Measurements from ENCODE around the gene SUPT4H1.
A peak's percentile ranks its signal among the peaks of the same experiment; 100 is the strongest.
"Not testable (repeated sequence)": the region's sequence is repeated elsewhere in the genome, so short reads cannot be mapped to it uniquely, and the experiment has no call there.

Gene SUPT4H1

DNA sequence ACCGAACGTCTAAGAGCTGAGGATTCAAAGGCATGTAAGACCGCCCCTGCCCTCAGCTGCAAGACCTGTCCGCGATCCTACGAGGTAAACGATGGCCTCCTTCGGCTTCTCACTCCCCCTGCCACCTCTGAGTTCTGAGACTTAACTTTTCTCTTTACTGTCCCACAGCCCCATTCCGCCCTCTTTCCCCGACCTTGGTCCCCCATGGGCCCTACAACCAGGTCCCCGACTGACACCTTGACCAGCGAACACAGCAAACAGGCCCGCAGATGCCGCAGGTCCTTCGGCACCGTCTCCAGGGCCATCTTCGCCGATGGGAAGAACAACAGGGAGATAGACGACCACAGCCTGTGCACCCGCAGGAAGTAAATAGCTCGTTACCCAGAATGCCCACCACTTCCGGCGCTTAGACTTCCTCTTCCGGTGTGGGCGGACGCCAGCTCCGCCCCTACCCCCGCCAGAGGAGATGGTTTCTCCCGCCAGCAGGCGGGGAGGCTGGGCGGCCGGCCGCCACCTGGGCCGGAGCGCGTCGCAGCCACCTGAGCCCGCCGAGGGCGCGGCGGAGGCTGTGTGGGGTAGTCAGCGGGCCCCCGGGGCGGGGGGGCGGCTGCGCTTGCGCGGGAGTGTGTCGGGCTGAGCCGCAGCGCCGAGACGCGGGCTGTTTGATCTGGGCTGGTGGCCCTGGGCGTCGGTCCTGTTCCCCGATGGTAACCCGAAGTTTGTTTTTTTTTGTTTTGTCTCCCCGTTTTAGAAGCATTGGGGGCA is at the start of gene SUPT4H1:
Gene SUPT4H1, minus strand, starts transcription at position 371 of the 765 bp plus-strand sequence. Its CDS starts 66 bp downstream, at position 305.
- peaks cover 60% of the 10 kb centered on the region for H3K4me1 Mint-ChIP-seq
- ATAC-seq (peak; percentile 94), DNase-seq (peak; percentile 92 to 94)
- no peaks in the 10 kb centered on the region for H3K27me3 Mint-ChIP-seq
- H3K27ac Mint-ChIP-seq: peak within 1 kb of the TSS; percentile 93 to 97
- no peaks in the 10 kb centered on the region for H3K9me3 Mint-ChIP-seq
- peak within 1 kb of the TSS; percentile 89 to 100 for H3K4me3 Mint-ChIP-seq

DNA sequence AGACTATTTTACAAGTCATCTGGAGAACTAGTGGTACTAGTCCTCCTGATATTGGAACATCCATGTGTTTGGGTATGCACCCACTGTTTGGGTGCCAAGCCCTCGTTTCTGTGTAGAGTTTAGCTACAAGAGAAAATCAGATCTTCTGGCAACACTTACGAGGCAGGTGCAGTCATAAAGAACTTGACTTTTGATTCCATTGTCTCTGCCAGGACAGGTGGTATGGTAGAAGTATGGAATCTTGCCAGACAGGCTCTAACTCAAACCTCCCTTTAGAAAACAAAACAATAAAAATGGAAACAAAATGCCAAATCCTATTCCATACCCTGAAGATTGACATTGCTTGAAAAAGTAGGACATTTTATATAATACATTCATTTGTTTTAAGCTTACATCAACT is 49.3 kb upstream of the SUPT4H1 start:
- no peak overlapping the region for H3K27ac Mint-ChIP-seq
- no peaks in the 10 kb centered on the region for H3K9me3 Mint-ChIP-seq
- no peaks in the 10 kb centered on the region for H3K27me3 Mint-ChIP-seq
- ATAC-seq (no peak), DNase-seq (no peak)
- no peak overlapping the region for H3K4me3 Mint-ChIP-seq
- H3K4me1 Mint-ChIP-seq: peaks cover 20% of the 10 kb centered on the region

GRCh38 chr17:58400826-58401225 is 48.8 kb upstream of the SUPT4H1 start:
- ATAC-seq (no peak), DNase-seq (no peak)
- Mint-ChIP-seq H3K27me3 (no peaks in the 10 kb centered on the region), H3K9me3 (no peaks in the 10 kb centered on the region), H3K4me1 (peaks cover 20% of the 10 kb centered on the region), H3K4me3 (no peak overlapping the region), H3K27ac (no peak overlapping the region)

DNA sequence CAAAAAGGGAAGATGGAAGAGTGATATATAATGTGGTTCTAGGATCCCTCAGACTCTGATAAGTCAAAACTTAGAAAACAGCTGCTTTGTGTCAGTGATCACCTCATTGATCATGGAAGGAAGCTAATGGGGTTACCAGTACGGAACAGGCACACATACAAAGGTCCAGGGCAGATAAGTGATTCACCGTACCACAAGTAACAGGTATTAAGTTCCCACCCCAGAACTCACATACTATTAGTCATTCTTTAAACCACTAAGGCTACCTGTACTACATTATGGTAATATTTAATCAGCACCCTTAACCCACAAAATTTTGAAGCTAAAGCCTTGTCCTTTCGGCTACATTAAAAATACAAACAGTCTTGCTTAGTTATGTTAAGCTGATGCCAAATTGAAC is 48.0 kb upstream of the SUPT4H1 start:
- no peak overlapping the region for H3K4me3 Mint-ChIP-seq

GRCh38 chr17:58398574-58399266 is 46.7 kb upstream of the SUPT4H1 start:
- H3K9me3 Mint-ChIP-seq: no peaks in the 10 kb centered on the region
- no peak overlapping the region for H3K4me3 Mint-ChIP-seq
- peaks cover 20% of the 10 kb centered on the region for H3K4me1 Mint-ChIP-seq

More for the DNA sequence above, 48.0 kb upstream of the SUPT4H1 start:
- ATAC-seq (peak; percentile 68), DNase-seq (no peak)
- Mint-ChIP-seq H3K4me1 (peaks cover 20% of the 10 kb centered on the region), H3K9me3 (no peaks in the 10 kb centered on the region), H3K27me3 (no peaks in the 10 kb centered on the region), H3K27ac (no peak overlapping the region)

DNA sequence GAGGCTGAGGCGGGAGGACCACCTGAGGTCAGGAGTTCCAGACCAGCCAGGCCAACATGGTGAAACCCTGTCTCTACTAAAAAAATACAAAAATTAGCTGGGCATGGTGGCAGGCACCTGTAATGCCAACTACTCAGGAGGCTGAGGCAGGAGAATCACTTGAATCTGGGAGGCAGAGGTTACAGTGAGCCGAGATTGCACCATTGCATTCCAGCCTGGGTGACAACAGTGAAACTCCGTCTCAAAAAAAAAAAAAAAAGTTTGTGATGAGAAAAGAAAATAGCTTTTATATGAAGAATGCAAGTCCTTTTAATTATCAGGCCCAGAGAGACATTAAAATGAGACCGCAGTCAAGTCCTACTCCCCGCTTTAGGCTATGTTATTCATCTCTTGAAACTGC is 45.4 kb upstream of the SUPT4H1 start:
- not testable (repeated sequence) for ATAC-seq, DNase-seq, H3K9me3 Mint-ChIP-seq, H3K27me3 Mint-ChIP-seq, H3K4me3 Mint-ChIP-seq, H3K27ac Mint-ChIP-seq
- peaks cover 15% of the 10 kb centered on the region for H3K4me1 Mint-ChIP-seq

More at GRCh38 chr17:58398574-58399266, 46.7 kb upstream of the SUPT4H1 start:
- H3K27ac Mint-ChIP-seq: no peak overlapping the region
- H3K27me3 Mint-ChIP-seq: no peaks in the 10 kb centered on the region
- ATAC-seq (no peak), DNase-seq (no peak)

DNA sequence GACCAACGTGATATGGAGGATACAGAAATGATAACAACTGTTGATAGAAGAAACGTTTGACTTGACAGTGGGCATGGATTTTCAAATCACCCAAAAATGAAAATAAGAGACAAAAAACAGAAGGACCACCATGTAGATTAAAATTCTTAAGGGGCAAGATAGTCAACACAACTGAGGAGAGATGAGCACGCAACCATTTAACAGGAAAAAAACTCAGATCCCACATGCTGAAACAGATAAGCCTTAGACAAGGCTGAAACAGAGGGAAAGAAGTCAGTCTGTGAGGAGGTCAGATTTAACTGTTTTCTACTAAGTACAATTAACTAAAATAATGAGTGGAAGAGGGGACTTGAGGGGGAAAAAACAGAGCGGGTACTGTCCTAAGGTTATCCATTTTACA is 44.2 kb upstream of the SUPT4H1 start:
- ATAC-seq (no peak), DNase-seq (no peak)
- no peak overlapping the region for H3K27ac Mint-ChIP-seq
- peaks cover 5% of the 10 kb centered on the region for H3K4me1 Mint-ChIP-seq
- no peak overlapping the region for H3K4me3 Mint-ChIP-seq
- H3K9me3 Mint-ChIP-seq: no peaks in the 10 kb centered on the region
- no peaks in the 10 kb centered on the region for H3K27me3 Mint-ChIP-seq

DNA sequence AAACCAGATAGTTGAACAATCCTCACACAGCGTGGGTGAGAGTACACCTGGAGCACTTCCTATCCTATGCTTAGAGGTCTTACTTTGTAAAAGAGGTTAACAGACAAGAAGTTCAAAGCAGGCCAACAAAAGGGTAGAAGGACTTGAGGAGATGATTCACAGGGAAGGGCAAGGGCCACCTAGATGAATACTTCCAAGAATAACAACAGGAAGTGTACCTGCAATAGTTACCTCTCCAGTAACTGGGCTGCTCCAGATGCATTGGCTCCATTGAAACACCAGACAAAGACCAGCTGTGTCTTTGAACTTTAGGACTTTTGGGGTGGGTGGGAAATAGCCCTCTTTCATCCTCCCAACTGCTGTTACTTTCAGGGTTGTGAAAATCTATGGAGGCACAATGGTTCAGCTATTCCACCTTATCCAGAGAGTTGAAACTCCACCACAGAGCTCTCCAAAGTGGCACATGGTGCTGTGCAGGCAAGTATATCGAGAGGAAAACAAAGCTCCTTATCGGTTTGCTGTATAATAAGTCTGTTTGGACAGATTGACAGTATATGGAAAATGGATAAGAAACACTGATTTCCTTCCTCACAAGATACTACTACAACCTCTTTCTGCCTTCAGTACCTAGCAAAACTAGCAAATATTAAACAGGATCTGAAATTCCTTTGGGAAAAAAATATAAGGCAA is 42.7 kb upstream of the SUPT4H1 start:
- Mint-ChIP-seq H3K4me3 (no peak overlapping the region), H3K27me3 (no peaks in the 10 kb centered on the region), H3K27ac (no peak overlapping the region), H3K9me3 (no peaks in the 10 kb centered on the region), H3K4me1 (peaks cover 2% of the 10 kb centered on the region)
- ATAC-seq (no peak), DNase-seq (no peak)

DNA sequence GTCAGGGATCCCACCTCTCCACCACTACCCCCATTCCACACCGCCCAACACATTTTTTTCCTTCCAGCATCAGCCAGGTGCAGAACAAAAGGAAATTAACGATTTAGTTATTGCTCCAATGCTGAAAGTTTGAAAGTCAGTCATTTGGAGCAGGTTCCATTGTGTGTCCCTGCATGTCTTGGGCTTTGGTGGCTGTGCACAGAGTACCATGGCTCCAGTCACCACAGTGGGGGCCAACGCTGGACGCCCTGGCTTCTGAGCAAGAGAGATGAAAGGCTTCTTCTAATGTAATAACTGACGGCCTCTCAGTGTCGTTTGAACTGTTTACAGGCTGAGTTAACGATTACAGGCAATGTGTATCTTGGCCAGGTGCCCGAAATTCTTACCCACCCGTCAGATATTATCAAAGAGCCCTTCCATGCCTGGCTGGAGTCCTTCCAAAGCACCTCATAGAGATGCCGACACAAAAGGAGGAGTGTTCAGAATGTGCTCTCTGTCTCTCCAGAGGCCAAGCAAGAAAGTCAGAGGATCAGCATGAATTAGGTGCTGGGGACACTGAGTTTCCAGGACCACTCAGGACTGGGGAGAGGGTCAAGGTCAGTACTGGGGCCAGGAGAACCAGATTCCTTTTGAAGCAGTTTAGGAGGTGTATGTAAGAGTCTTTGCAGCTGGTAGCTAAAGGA is 39.4 kb upstream of the SUPT4H1 start:
- Mint-ChIP-seq H3K27me3 (no peaks in the 10 kb centered on the region), H3K4me3 (no peak overlapping the region), H3K4me1 (peaks cover 8% of the 10 kb centered on the region), H3K9me3 (no peaks in the 10 kb centered on the region), H3K27ac (peak overlapping the region in 1 of 2 donors; percentile 73)
- ATAC-seq (no peak), DNase-seq (no peak)

- no peak overlapping the region for H3K27ac Mint-ChIP-seq
- H3K4me1 Mint-ChIP-seq: peaks cover 8% of the 10 kb centered on the region
- no peak for DNase-seq
- H3K27me3 Mint-ChIP-seq: no peaks in the 10 kb centered on the region
- no peaks in the 10 kb centered on the region for H3K9me3 Mint-ChIP-seq
- no peak overlapping the region for H3K4me3 Mint-ChIP-seq
- no peak for ATAC-seq
Observed at GRCh38 chr17:58390884-58391283, 38.9 kb upstream of the SUPT4H1 start.

- DNase-seq (no peak), ATAC-seq (no peak)
- Mint-ChIP-seq H3K27me3 (no peaks in the 10 kb centered on the region), H3K27ac (no peak overlapping the region), H3K4me3 (no peak overlapping the region), H3K9me3 (no peaks in the 10 kb centered on the region), H3K4me1 (peaks cover 8% of the 10 kb centered on the region)
Observed at GRCh38 chr17:58388302-58389190, 36.5 kb upstream of the SUPT4H1 start.

GRCh38 chr17:58387834-58388233 is 35.8 kb upstream of the SUPT4H1 start:
- Mint-ChIP-seq H3K27ac (no peak overlapping the region), H3K4me1 (peaks cover 10% of the 10 kb centered on the region), H3K9me3 (no peaks in the 10 kb centered on the region), H3K27me3 (no peaks in the 10 kb centered on the region), H3K4me3 (no peak overlapping the region)
- peak; percentile 83 for ATAC-seq
- DNase-seq: no peak

DNA sequence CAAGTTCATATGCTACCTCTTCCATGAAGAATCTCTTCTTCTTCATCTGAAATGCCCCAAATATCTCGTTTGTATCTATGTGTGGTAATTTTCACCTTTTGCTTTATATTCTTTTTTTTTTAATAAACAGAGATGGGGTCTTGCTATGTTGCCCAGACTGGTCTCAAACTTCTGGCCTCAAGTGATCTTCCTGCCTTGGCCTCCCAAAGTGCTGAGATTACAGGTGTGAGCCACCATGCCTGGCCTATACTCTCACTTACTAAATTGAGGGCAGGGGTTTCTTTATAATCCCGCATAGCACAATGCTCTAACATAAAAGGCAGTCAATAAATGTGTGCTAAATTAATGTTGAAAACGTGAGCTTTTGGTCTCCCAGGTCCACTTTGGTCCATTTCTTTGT is 34.7 kb upstream of the SUPT4H1 start:
- Mint-ChIP-seq H3K27ac (no peak overlapping the region), H3K4me3 (no peak overlapping the region), H3K4me1 (peaks cover 21% of the 10 kb centered on the region), H3K9me3 (no peaks in the 10 kb centered on the region), H3K27me3 (no peaks in the 10 kb centered on the region)
- DNase-seq (no peak), ATAC-seq (no peak)

- H3K27ac Mint-ChIP-seq: no peak overlapping the region
- H3K4me1 Mint-ChIP-seq: peaks cover 31% of the 10 kb centered on the region
- ATAC-seq (no peak), DNase-seq (no peak)
- no peaks in the 10 kb centered on the region for H3K9me3 Mint-ChIP-seq
- H3K27me3 Mint-ChIP-seq: no peaks in the 10 kb centered on the region
- H3K4me3 Mint-ChIP-seq: no peak overlapping the region
Observed at GRCh38 chr17:58385359-58385899, 33.4 kb upstream of the SUPT4H1 start.
